HEK293 (cell line): ENCODE data around the gene DNAJC3.

Source experiments
- ATF2 ChIP-seq: fragments of 450-650 bp; formaldehyde crosslinking; IDR thresholded peaks from 2 replicates; pipeline ENCODE4 v1.5.1; 2016; ENCODE audit warnings: missing biosample characterization, missing genetic modification characterization, low read depth
- CTCF ChIP-seq: fragments of 450-650 bp; formaldehyde crosslinking; IDR thresholded peaks from 2 replicates; pipeline ENCODE4 v1.5.1; 2016; ENCODE audit warnings: missing biosample characterization, missing genetic modification characterization
- IKZF3 ChIP-seq: fragments of 450-650 bp; IDR thresholded peaks from 2 replicates; pipeline ENCODE4 v1.5.0; 2018; ENCODE audit warnings: missing biosample characterization, mild to moderate bottlenecking, missing genetic modification characterization, moderate library complexity
- MYNN ChIP-seq: fragments of 450-650 bp; formaldehyde crosslinking; IDR thresholded peaks from 2 replicates; pipeline ENCODE4 v1.5.1; 2016; ENCODE audit warnings: missing biosample characterization, missing genetic modification characterization, borderline replicate concordance
- SALL2 ChIP-seq: fragments of 450-650 bp; formaldehyde crosslinking; IDR thresholded peaks from 2 replicates; pipeline ENCODE4 v1.5.0; 2017; ENCODE audit warnings: missing biosample characterization, mild to moderate bottlenecking, missing genetic modification characterization, borderline replicate concordance
- WT1 ChIP-seq: fragments of 450-650 bp; formaldehyde crosslinking; IDR thresholded peaks from 2 replicates; pipeline ENCODE4 v1.5.1; 2016; ENCODE audit warnings: missing biosample characterization, missing genetic modification characterization
- YY1 ChIP-seq: fragments of 450-650 bp; formaldehyde crosslinking; IDR thresholded peaks from 2 replicates; pipeline ENCODE4 v1.5.1; 2018; ENCODE audit warnings: missing biosample characterization, missing genetic modification characterization
- ZBTB44 ChIP-seq: fragments of 450-650 bp; IDR thresholded peaks from 2 replicates; pipeline ENCODE4 v1.5.1; 2018; ENCODE audit warnings: missing biosample characterization, mild to moderate bottlenecking, missing genetic modification characterization
- ZBTB7A ChIP-seq: fragments of 450-650 bp; formaldehyde crosslinking; IDR thresholded peaks from 2 replicates; pipeline ENCODE4 v1.5.1; 2016; ENCODE audit warnings: low read depth, missing biosample characterization, missing genetic modification characterization
- ZFP3 ChIP-seq: fragments of 450-650 bp; formaldehyde crosslinking; IDR thresholded peaks from 2 replicates; pipeline ENCODE4 v1.5.1; 2016; ENCODE audit warnings: low read depth, missing biosample characterization, missing genetic modification characterization
- ZNF394 ChIP-seq: fragments of 450-650 bp; formaldehyde crosslinking; IDR thresholded peaks from 2 replicates; pipeline ENCODE4 v1.5.1; 2016; ENCODE audit warnings: missing biosample characterization, missing genetic modification characterization, mild to moderate bottlenecking, moderate library complexity, borderline replicate concordance
- ZNF510 ChIP-seq: fragments of 450-650 bp; formaldehyde crosslinking; IDR thresholded peaks from 2 replicates; pipeline ENCODE4 v1.5.1; 2018; ENCODE audit warnings: mild to moderate bottlenecking, missing genetic modification characterization, missing biosample characterization; ENCODE audit not compliant: insufficient replicate concordance
- ZNF513 ChIP-seq: fragments of 450-650 bp; IDR thresholded peaks from 2 replicates; pipeline ENCODE4 v1.5.1; 2018; ENCODE audit warnings: missing biosample characterization, missing genetic modification characterization

GRCh38 chr13:95745289-95745688 is 68.3 kb downstream of the DNAJC3 start:
- no peak for TF ChIP-seq YY1 (tag by site-specific recombination)
- no peak for TF ChIP-seq ZBTB7A (tag by site-specific recombination)
- TF ChIP-seq IKZF3: no peak
- no peak for TF ChIP-seq ZNF510 (tag by site-specific recombination)
- no peak for TF ChIP-seq CTCF (tag by site-specific recombination)
- no peak for TF ChIP-seq ATF2 (tag by site-specific recombination)
- no peak for TF ChIP-seq ZNF394 (tag by site-specific recombination)
- no peak for TF ChIP-seq MYNN
- TF ChIP-seq ZFP3 (tag by site-specific recombination): no peak
- peak; percentile 82 for TF ChIP-seq ZBTB44
- no peak for TF ChIP-seq WT1 (tag by site-specific recombination)
- TF ChIP-seq SALL2 (tag by site-specific recombination): no peak
- no peak for TF ChIP-seq ZNF513 (tag by site-specific recombination)
